ENCODE measurements around the gene RYR2. TPM values are rescaled to one million over a fixed set of nuclear protein-coding genes. Genes with fewer than 3 reads are reported as not detected.

Gene RYR2
- total RNA-seq, 2 experiments from 2014 or later: not detected

DNA sequence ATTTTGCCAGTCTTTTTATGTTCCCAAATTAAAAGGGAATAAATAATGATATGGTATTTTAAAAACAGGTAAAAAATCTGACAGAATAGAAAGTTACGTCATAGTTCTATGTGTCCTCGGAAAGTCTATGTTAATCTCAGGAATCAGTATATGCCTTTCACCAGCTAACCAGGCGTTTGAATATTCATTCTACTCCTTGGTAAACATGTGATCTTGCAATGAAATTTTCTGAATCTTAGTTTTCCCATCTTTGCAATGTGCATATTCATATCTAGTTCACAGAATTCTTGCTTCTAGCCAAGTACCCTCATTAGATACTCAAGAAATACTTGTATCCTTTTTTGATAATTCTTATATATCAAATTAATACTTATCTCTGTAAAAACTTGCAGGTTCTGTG, 669.3 kb downstream of the RYR2 start:
- DNase-seq (ENCODE audit: low spot score): no peak
- no TSS peak for BruUV-seq (replicated peaks)
- CTCF ChIA-PET (ENCODE audit: unreplicated experiment): no interaction called here

DNA sequence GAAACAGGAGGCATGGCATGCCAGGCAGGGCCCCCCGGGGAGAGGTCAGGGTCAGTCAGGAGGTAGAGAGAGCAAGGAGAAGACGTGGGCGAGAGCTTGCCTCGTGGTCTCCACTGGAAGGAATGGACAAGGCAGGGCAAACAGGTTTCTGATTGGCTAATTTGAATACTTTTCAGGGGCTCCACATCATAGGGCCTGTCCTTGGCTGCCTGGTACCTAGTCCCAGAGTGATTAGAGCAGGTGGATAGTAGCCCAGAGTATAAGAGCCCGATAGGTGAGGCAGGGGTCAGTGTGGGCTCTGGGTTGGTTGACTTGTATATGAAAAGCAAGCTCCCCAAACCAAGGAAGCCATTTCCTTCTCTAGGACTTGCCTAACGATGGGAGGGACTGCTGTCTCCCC, 670.1 kb downstream of the RYR2 start:
- no peak overlapping the region for H3K4me2 ChIP-seq (ENCODE audit: low read length)
- H4K20me1 ChIP-seq (ENCODE audit: insufficient read depth, low read length): no peaks in the 10 kb centered on the region
- intact Hi-C loops (cut with micrococcal nuclease; ENCODE audit: unreplicated experiment): no loop called here
- H2AFZ ChIP-seq (ENCODE audit: low read length): no peak overlapping the region
- ChIA-PET POLR2A (interaction anchor here (0.6 kb wide), 1 partner anchor 356 kb away, joined by 3 read pairs; no protein-coding TSS in a partner anchor), CTCF (ENCODE audit: unreplicated experiment) (no interaction called here)
- H3K36me3 ChIP-seq (ENCODE audit: insufficient read depth, low read length): no peaks in the 10 kb centered on the region
- BruUV-seq (replicated peaks): no TSS peak
- H3K9me3 ChIP-seq (ENCODE audit: low read length): no peaks in the 10 kb centered on the region
- TF ChIP-seq CTCF (conservative IDR thresholded peaks at IDR 0.05; ENCODE audit: low read length): no peak
- TF ChIP-seq EZH2phosphoT487 (IDR thresholded peaks at IDR 0.05; ENCODE audit: borderline replicate concordance, low read depth, low read length): no peak
- no peaks in the 10 kb centered on the region for H3K9me2 ChIP-seq (ENCODE audit: insufficient read depth, low read length)
- no peak for DNase-seq (ENCODE audit: low spot score)
- no peaks in the 10 kb centered on the region for H3K4me1 ChIP-seq (ENCODE audit: insufficient read depth, low read length, poor library complexity, severe bottlenecking)
- H3K79me2 ChIP-seq (ENCODE audit: insufficient read depth, low read depth, low read length): no peaks in the 10 kb centered on the region
- H3K4me3 ChIP-seq (ENCODE audit: low read depth, low read length, poor library complexity, severe bottlenecking): no peak overlapping the region
- H3K27ac ChIP-seq (ENCODE audit: low read depth, low read length, poor library complexity, severe bottlenecking): no peak overlapping the region

More for the DNA sequence above, 669.3 kb downstream of the RYR2 start:
- H3K79me2 ChIP-seq (ENCODE audit: insufficient read depth, low read depth, low read length): no peaks in the 10 kb centered on the region
- TF ChIP-seq CTCF (conservative IDR thresholded peaks at IDR 0.05; ENCODE audit: low read length) (no peak), EZH2phosphoT487 (IDR thresholded peaks at IDR 0.05; ENCODE audit: borderline replicate concordance, low read depth, low read length) (no peak)
- no peak overlapping the region for H3K4me2 ChIP-seq (ENCODE audit: low read length)
- no peaks in the 10 kb centered on the region for H4K20me1 ChIP-seq (ENCODE audit: insufficient read depth, low read length)
- H3K9me2 ChIP-seq (ENCODE audit: insufficient read depth, low read length): no peaks in the 10 kb centered on the region
- no peaks in the 10 kb centered on the region for H3K4me1 ChIP-seq (ENCODE audit: insufficient read depth, low read length, poor library complexity, severe bottlenecking)
- no peak overlapping the region for H3K4me3 ChIP-seq (ENCODE audit: low read depth, low read length, poor library complexity, severe bottlenecking)
- no peaks in the 10 kb centered on the region for H3K36me3 ChIP-seq (ENCODE audit: insufficient read depth, low read length)
- H3K27ac ChIP-seq (ENCODE audit: low read depth, low read length, poor library complexity, severe bottlenecking): no peak overlapping the region
- no peak overlapping the region for H2AFZ ChIP-seq (ENCODE audit: low read length)
- POLR2A ChIA-PET: no interaction called here
- intact Hi-C loops (cut with micrococcal nuclease; ENCODE audit: unreplicated experiment): no loop called here
- H3K9me3 ChIP-seq (ENCODE audit: low read length): no peaks in the 10 kb centered on the region

DNA sequence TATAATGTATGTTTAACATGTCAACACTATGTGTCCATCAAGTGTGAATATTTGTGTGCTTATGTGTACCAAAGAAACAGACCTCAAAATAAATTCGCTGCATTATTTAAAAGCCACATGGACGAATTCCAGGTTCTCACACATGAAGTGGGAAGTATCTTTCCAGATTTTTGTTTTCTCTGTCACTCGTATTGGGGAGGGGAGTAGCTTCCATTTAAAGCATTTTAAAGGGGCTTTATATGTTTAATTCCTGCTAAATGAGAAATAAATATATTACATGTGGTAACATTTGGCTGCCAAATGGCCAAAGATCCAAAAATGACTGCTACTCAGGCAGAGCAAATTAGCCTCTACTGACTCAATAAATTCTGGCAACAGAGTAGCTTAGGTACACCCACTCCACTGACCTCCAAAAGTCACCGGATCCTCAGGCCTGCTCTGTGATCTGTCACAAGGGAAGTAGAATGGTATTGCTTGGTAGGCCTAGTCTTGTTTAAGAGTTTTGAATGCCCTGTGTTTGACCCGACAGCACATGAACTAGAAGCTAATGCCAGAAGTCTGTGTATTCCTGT, 670.7 kb downstream of the RYR2 start:
- H3K27ac ChIP-seq (ENCODE audit: low read depth, low read length, poor library complexity, severe bottlenecking): no peak overlapping the region
- no peaks in the 10 kb centered on the region for H3K36me3 ChIP-seq (ENCODE audit: insufficient read depth, low read length)
- no peak overlapping the region for H3K4me2 ChIP-seq (ENCODE audit: low read length)
- no peaks in the 10 kb centered on the region for H3K9me3 ChIP-seq (ENCODE audit: low read length)
- no peaks in the 10 kb centered on the region for H3K4me1 ChIP-seq (ENCODE audit: insufficient read depth, low read length, poor library complexity, severe bottlenecking)
- ChIA-PET CTCF (ENCODE audit: unreplicated experiment) (no interaction called here), POLR2A (interaction anchor here (0.6 kb wide), 1 partner anchor 355 kb away, joined by 3 read pairs; no protein-coding TSS in a partner anchor)
- intact Hi-C loops (cut with micrococcal nuclease; ENCODE audit: unreplicated experiment): no loop called here
- no peaks in the 10 kb centered on the region for H4K20me1 ChIP-seq (ENCODE audit: insufficient read depth, low read length)
- DNase-seq (ENCODE audit: low spot score): no peak
- H2AFZ ChIP-seq (ENCODE audit: low read length): no peak overlapping the region
- TF ChIP-seq CTCF (conservative IDR thresholded peaks at IDR 0.05; ENCODE audit: low read length): no peak
- no peak for TF ChIP-seq EZH2phosphoT487 (IDR thresholded peaks at IDR 0.05; ENCODE audit: borderline replicate concordance, low read depth, low read length)
- H3K9me2 ChIP-seq (ENCODE audit: insufficient read depth, low read length): no peaks in the 10 kb centered on the region
- no peak overlapping the region for H3K4me3 ChIP-seq (ENCODE audit: low read depth, low read length, poor library complexity, severe bottlenecking)
- BruUV-seq (replicated peaks): no TSS peak
- H3K79me2 ChIP-seq (ENCODE audit: insufficient read depth, low read depth, low read length): no peaks in the 10 kb centered on the region
